GM21737 (cell line): ENCODE measurements around the gene MUC5AC.

ENCODE experiments used
- ATAC-seq: cut with Tn5 transposase; IDR thresholded peaks from one replicate; pipeline ENCODE4 v1.9.1; 2021; ENCODE audit warnings: mild to moderate bottlenecking, moderate library complexity; ENCODE audit not compliant: unreplicated experiment

Gene MUC5AC

DNA sequence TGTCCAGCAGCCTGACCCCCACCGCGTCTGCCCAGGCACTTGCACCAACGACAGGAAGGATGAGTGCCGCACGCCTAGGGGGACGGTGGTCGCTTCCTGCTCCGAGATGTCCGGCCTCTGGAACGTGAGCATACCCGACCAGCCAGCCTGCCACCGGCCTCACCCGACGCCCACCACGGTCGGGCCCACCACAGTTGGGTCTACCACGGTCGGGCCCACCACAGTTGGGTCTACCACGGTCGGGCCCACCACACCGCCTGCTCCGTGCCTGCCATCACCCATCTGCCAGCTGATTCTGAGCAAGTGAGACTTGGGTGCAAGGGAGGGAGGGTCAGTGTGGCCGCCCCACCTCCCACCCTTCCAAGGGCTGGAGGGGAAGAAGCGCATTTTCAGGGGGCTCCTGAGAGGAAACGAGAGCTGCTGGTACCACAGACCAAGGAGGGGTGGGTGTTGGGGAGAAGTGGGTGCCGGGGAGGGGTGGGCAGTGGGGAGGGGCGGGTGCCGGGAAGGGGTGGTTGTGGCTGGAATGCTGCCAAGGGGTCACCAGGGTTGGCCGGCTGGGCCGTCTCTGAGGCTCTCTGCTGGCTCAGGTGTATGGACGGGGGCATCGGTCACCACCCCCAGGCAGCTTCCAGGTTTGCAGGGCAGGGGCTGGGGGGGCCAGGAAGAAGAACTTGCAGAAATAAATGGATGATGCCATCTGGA, 37.4 kb downstream of the MUC5AC start:
- ATAC-seq = no peak

DNA sequence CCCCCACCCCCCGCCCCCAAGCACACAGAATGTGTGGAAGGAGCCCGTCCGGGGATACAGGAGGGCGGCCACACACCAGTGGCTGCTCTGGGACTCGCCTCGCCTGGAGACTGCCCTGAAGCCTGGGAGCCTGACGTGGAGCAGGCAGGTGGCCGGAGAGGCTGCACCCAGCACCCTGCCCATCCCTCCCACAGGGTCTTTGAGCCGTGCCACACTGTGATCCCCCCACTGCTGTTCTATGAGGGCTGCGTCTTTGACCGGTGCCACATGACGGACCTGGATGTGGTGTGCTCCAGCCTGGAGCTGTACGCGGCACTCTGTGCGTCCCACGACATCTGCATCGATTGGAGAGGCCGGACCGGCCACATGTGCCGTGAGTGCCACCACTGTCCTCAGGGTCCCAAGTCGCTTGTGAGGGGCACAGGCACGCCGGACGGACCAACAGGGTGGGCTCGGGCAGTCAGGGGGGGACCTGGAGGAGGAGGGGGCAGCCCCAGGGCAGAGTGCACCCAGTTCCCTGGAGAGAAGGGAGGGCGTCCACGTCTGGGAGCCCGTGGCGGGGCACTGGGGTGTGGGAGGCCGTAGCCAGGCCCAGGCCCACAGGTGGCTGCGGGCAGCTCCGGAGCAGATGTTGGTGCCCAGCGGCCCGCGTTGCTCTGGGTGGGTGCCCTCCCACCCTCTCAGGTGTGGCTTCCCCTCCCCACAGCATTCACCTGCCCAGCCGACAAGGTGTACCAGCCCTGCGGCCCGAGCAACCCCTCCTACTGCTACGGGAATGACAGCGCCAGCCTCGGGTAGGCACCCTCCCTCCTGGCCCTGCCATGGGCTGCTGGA, 38.1 kb downstream of the MUC5AC start:
- no peak for ATAC-seq

DNA sequence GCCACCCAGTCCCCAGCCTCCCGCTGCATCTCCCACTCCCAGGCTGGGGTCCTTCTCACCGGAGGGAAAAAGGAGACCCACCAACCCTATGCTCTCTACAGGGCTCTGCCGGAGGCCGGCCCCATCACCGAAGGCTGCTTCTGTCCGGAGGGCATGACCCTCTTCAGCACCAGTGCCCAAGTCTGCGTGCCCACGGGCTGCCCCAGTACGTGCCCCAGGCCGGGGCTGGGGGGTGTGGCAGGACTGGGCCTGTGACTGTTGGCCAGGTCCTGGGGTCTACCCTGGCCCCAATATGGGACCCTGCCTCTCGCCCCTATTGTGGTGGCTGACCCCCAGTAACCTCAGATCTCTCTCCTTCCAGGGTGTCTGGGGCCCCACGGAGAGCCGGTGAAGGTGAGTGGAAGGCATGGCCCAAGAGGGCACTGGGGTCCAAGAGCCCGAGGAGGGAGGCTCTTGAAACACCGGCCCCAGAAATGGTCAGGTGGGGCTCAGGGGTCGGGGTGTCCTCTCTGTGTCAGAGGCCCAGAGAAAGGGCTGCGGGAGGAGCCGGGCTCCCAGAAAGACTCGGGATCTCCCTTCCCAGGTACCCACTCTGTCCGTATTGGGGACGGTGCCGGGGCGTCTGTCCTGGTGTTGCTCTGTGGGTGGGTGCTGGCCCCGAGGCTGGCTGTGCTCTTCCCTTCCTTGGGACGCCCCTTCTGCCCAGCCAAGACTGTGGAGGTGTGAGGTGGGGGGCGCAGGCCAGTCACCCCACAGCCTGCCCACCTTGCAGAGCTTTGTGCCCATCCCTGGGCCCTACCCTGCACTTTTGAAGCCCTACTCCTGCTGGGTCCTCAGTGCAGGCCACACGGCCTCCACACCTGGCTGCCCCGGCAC, 39.0 kb downstream of the MUC5AC start:
- ATAC-seq = no peak

DNA sequence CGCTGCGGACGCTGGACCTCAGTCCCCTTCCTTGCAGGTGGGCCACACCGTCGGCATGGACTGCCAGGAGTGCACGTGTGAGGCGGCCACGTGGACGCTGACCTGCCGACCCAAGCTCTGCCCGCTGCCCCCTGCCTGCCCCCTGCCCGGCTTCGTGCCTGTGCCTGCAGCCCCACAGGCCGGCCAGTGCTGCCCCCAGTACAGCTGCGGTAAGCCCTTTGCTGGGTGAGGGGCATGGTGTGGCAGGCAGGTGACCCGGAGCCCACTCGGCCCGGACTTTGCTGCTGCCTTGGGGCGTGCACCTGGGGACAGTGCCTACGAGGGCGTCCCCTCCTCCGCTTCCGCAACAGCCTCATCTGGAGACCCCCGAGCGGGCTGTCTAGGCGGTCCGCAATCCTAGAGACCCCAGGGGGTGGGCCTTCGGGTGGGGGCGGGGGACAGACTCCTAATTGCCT, 39.7 kb downstream of the MUC5AC start:
- ATAC-seq = no peak

DNA sequence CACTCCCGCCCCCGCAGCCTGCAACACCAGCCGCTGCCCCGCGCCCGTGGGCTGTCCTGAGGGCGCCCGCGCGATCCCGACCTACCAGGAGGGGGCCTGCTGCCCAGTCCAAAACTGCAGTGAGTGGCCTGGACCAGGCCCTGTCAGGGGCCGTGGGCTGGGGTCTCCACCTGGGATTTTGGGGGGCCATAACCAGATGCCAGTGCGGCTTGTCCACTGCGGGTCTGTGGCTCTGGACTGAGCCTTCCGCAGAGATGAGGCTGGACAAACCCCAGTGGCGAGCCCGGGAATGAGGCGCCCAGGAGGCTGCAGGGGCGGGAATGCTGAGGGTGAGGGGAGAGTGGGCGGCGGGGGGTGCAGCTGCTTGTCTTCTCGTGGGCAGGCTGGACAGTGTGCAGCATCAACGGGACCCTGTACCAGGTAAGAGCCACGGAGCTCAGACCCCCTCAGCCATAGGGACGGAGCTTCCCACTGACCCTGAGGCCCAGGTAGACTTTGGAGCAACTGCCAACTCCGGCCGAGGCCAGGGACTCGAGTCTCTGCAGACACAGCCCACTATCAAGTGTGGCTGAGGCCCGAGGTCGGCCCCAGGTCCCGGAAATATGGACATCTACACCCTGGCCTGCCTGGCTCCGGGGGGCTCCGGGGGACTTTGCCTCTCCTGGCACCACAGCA, 40.3 kb downstream of the MUC5AC start:
- ATAC-seq = no peak

DNA sequence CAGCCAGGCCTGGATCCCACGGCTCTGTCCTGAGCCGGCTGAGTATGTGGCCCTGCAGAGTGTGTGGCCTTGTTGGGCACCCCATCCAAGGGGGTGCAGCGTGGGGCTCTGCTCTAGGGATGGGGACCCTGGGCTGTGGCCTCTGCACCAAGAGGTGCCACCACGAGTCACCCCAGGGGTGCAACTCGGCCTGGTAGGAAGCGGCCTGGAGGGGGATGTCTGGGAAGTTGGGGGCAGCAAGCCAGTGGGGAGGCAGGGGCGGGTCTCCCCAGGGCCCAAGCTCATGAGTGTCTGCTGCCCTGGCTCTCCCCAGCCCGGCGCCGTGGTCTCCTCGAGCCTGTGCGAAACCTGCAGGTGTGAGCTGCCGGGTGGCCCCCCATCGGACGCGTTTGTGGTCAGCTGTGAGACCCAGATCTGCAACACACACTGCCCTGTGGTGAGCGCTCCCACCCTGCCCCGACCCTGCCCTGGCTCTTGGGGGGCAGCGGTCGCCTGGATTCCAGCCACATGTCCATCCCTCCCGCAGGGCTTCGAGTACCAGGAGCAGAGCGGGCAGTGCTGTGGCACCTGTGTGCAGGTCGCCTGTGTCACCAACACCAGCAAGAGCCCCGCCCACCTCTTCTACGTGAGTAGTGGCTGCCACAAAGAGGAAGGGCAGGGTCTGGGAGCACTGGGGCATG, 40.9 kb downstream of the MUC5AC start:
- no peak for ATAC-seq

DNA sequence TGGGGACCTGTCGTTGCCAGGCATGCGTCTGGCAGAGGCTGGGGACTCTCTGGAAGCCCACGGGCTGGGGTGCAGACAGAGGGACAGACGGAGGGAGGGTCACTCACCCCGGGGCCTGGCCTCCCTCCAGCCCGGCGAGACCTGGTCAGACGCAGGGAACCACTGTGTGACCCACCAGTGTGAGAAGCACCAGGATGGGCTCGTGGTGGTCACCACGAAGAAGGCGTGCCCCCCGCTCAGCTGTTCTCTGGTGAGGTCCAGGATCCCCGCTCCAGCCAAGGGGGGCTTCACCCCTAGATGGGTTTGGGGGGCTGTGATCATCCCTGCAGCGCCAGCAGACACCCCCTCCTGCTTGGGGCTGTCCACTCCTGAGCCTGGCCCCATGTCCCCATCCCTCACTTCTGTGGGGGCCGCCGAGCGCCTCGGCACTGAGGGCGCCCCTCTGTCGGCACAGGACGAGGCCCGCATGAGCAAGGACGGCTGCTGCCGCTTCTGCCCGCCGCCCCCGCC, 41.5 kb downstream of the MUC5AC start:
- ATAC-seq = no peak

DNA sequence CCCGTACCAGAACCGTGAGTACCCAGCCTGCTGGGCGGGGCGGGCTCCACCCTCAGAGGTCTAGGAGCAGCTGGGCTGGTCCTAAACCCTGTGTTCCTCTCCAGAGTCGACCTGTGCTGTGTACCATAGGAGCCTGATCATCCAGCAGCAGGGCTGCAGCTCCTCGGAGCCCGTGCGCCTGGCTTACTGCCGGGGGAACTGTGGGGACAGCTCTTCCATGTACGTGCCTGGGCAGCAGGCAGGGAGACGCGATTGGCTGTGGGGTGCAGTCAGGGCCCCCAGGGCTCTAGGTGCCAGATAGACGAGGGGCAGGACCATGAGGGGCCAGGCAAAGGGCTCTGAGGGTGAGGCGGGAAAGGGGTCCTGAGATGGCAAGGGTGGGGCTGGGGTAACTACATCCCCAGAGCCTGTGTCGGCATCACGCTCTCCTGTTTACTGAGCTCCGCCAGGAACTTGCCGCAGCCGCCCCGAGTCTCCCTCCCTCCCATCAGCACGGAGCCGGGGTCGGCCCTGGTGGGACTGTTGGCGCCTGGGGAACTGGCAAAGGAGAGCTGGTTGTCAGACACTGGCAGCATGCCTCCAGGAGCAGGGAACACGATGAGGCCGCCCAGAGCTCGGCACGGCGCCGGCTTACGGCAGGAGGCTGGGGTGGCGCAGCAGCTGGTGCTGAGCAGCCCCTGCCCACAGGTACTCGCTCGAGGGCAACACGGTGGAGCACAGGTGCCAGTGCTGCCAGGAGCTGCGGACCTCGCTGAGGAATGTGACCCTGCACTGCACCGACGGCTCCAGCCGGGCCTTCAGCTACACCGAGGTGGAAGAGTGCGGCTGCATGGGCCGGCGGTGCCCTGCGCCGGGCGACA, 42.2 kb downstream of the MUC5AC start:
- no peak for ATAC-seq

DNA sequence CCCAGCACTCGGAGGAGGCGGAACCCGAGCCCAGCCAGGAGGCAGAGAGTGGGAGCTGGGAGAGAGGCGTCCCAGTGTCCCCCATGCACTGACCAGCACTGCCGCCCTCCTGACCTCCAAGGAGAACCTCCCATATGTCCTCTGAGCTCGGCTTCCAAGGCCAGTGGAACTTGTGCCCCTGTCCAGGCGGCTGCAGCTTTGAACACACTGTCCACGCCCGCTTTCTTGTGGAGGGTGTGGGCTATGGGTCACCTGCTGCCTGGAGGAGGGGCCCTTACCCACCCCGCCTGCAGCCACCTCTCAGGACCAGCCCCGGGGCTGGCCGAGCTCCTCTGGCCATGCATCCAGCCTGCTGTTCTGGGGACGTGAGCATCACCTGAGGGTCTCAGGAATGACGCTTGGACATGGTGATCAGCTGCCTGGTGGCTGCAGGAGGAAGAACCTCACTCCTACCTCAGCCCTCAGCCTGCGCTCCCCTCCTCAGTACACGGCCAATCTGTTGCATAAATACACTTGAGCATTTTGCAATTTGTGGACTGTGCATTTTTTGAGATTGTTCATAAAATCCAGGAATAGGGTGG, 42.9 kb downstream of the MUC5AC start:
- no peak for ATAC-seq

DNA sequence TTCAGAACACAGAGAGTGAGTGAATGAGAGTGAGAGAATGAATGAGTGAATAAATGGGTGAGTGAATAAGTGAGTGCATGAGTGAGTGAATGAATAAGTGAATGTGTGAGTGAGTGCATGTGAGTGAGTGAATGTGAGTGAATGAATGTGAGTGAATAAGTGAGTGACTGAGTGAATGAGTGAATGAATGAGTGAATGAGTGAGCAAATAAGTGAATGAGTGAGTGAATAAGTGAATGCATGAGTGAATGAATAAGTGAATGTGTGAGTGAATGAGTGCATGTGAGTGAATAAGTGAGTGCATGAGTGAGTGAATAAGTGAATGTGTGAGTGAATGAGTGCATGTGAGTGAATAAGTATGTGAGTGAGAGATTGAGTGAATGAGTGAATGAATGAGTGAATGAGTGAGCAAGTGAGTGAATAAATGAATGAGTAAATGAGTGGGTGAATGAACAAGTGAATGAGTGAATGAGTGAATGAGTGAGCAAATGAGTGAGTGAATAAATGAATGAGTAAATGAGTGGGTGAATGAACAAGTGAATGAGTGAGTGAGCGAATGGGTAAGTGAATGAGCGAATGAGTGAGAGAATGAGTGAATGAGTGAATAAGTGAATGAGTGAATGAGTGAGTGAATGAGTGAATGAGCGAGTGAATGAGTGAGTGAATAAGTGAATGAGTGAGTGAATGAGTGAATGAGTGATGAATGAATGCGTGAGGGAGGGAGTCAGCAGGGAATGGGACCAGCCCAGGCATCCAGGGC, 43.8 kb downstream of the MUC5AC start:
- ATAC-seq = no peak

DNA sequence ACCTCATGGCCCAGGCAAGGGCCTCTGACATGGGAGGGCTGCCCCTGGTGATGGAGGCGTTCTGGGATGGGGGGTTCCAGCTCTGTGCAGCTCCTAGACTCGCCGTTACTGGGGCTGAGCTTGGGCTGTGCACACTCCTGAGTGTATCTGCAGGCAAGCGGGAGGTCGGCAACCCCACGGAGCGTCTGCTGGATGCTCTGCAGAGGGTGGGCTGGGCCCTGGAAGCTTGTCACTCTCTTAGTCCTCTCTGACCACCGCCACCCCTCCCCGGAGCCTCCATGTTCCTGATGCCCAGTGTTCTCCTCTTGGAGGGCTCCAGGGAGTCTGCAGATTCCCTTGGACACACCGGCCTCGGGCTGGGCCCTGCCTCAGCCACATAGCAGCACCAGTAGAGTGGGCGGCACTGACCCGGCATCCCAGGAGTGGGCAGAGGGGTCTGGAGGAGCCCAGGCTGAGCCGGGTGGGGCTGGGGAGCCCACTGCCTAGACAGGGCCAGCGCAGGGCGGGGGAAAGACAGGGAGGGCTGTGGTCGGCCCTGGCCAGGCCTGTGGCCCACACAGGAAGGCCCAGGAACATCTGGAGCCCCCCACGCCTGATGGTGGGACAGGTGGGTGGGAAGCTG, 44.5 kb downstream of the MUC5AC start:
- ATAC-seq = no peak

DNA sequence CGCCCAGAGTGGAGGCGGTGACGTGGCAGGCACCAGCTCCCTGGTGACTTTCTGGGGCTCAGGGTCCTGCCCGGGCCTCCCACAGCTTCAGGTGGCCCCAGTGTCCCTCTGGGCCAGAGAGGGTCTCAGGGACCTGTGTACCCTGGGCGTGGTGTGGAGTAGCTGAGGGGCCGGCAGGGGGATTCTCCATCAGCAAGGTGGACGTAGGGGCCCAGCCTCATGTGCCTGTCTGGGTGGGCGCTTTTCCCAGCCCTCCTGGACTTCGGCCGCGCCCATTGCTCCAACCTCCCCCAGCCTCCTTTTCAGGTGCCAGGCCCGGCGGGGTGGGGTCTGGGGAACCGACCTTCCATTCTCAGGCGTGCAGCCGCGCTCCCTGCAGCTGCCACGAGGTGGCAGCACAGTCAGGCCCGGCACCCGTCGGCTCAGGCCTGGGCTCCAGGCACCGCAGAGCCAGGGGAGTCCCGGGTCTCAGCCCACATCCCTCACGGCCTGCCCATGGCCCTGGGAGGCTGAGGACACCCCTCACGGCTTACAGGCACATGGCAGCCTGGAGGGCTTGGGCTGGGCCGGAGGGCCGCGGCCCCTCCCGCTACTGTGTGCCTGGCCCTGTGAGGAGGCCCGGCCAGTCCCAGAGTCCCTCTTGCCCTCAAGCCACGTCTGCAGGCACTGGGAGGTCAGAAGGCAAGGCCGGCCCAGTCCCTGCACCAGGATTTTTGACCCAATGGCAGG, 45.2 kb downstream of the MUC5AC start:
- no peak for ATAC-seq

DNA sequence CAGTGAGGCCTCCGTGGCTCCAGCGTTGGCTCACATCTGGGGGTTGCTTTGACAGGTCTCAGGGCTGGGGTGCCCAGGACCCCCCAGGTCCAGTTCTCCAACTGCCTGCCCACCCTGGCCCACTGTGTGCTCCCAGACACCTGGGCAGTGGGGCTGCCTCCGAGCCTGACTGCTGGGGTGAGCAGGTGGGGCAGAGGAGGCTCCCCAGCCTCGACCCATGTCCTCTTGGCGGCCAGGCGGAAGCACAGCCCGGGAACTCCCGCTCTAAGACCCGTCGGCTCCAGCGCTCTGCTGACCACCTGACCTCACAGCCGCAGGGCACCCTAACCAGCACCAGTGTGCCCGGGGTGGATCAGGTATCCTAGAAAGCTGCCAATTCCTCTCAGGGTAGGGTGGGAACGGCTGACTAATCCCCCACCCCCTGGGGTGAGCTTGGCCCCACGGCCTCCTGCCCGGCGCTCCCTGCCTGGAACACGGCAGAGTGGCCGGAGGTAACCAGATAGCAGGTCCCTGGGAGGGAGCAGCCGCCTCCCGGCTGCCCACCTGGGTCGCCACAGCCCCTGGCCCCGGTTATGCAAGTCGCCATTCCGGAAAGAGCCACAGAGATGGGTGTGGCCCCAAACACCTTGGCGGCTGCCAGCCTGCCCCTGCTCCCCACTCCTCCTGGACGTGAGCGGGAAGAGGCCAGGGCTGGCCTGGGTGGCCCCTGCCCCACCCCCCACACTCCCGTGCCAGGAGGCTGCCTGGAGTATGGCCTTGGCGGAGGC, 45.9 kb downstream of the MUC5AC start:
- ATAC-seq = no peak

DNA sequence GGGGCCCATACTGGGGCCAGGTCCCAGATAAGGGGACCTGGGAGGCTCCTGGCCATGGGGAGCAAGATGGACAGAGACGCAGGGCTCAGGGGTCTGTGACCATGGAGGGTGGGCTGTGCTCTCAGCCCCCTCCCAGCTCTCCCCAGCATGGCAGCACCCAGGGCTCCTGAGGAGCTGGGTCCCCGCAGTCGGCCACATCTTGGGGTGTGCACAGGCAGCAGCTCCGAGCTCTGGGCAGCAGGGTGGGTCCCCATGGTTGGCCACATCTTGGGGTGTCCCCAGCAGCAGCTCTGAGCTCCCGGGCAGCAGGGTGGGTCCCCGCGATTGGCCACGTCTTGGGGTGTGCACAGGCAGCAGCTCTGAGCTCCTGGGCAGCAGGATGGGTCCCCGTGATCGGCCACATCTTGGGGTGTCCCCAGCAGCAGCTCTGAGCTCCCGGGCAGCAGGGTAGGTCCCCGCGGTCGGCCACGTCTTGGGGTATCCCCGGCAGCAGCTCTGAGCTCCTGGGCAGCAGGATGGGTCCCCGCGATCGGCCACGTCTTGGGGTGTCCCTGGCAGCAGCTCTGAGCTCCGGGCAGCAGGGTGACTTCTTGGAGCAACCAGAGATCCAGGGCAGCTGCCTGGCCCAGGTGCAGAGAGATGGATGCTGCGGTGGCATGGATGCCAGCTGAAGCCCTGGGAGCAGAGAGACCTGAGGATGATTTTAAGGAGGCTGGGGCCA, 46.8 kb downstream of the MUC5AC start:
- no peak for ATAC-seq
